Choroid plexus epithelial cell (primary cell): ENCODE results near the gene VARS2.

Experiments
- DNase-seq: peaks from one replicate; pipeline ENCODE4 v3.0.0-alpha.2; 2010; ENCODE audit warnings: low read depth
- H3K4me3 ChIP-seq: 2 replicates; pipeline ENCODE4 v1.5.1; 2011; ENCODE audit warnings: low read depth, mild to moderate bottlenecking, control low read depth, low read length, moderate library complexity
- CTCF ChIP-seq: conservative IDR thresholded peaks from 2 replicates; pipeline ENCODE4 v1.5.1; 2011; ENCODE audit warnings: low read depth, mild to moderate bottlenecking, control low read depth, inconsistent platforms, low read length, moderate library complexity

The VARS2 gene

GRCh38 chr6:30912746-30913520 lies 1.1 kb upstream of the VARS2 start:
- no peak for TF ChIP-seq CTCF
- no peak for DNase-seq
- no peak overlapping the region for H3K4me3 ChIP-seq

- no peak for TF ChIP-seq CTCF
- H3K4me3 ChIP-seq: peak overlapping the region; percentile 63
- no peak for DNase-seq
Observed at GRCh38 chr6:30913721-30914075, 340 bp upstream of the VARS2 start.

GRCh38 chr6:30914854-30915590 lies 984 bp downstream of the VARS2 start:
- no peak for TF ChIP-seq CTCF
- DNase-seq: no peak
- peak overlapping the region; percentile 63 for H3K4me3 ChIP-seq

GRCh38 chr6:30915591-30915946 lies 1.5 kb downstream of the VARS2 start:
- no peak overlapping the region for H3K4me3 ChIP-seq
- DNase-seq: peak; percentile 80
- peak; percentile 77 for TF ChIP-seq CTCF

GRCh38 chr6:30917041-30917440 lies 3.0 kb downstream of the VARS2 start:
- H3K4me3 ChIP-seq: no peak overlapping the region
- no peak for TF ChIP-seq CTCF
- no peak for DNase-seq

- no peak for TF ChIP-seq CTCF
- H3K4me3 ChIP-seq: no peak overlapping the region
- DNase-seq: no peak
Observed at GRCh38 chr6:30917487-30917886, 3.4 kb downstream of the VARS2 start.

- H3K4me3 ChIP-seq: no peak overlapping the region
- TF ChIP-seq CTCF: no peak
- no peak for DNase-seq
Observed at GRCh38 chr6:30918670-30919069, 4.6 kb downstream of the VARS2 start.
